ENCODE results near the gene YKT6.
"Not testable (repeated sequence)": the region's sequence is repeated elsewhere in the genome, so short reads cannot be mapped to it uniquely, and the experiment has no call there.

YKT6 gene

GRCh38 chr7:44197474-44197873, 3.3 kb upstream of the YKT6 start:
- no peak overlapping the region for H3K4me3 ChIP-seq (ENCODE audit: low read depth, low read length)
- no peak for TF ChIP-seq CTCF (IDR thresholded peaks at IDR 0.05; ENCODE audit: low read depth, low read length)
- in situ Hi-C loops (cut with HindIII; ENCODE audit: low sequenced_read_pairs): no loop called here
- no peak for DNase-seq (ENCODE audit: low read depth, low spot score)

GRCh38 chr7:44200163-44200562, 615 bp upstream of the YKT6 start:
- DNase-seq (ENCODE audit: low read depth, low spot score); in situ Hi-C loops (cut with HindIII; ENCODE audit: low sequenced_read_pairs); H3K4me3 ChIP-seq (ENCODE audit: low read depth, low read length): not testable (repeated sequence)

GRCh38 chr7:44201813-44202212, 1.0 kb downstream of the YKT6 start:
- H3K4me3 ChIP-seq (ENCODE audit: low read depth, low read length): peak overlapping the region; percentile 98
- TF ChIP-seq CTCF (IDR thresholded peaks at IDR 0.05; ENCODE audit: low read depth, low read length): no peak
- in situ Hi-C loops (cut with HindIII; ENCODE audit: low sequenced_read_pairs): no loop called here
- no peak for DNase-seq (ENCODE audit: low read depth, low spot score)

GRCh38 chr7:44206008-44206407, 5.2 kb downstream of the YKT6 start:
- no peak for TF ChIP-seq CTCF (IDR thresholded peaks at IDR 0.05; ENCODE audit: low read depth, low read length)
- in situ Hi-C loops (cut with HindIII; ENCODE audit: low sequenced_read_pairs): no loop called here
- H3K4me3 ChIP-seq (ENCODE audit: low read depth, low read length): no peak overlapping the region
- DNase-seq (ENCODE audit: low read depth, low spot score): no peak

- in situ Hi-C loops (cut with HindIII; ENCODE audit: low sequenced_read_pairs): no loop called here
- DNase-seq (ENCODE audit: low read depth, low spot score): no peak
- no peak for TF ChIP-seq CTCF (IDR thresholded peaks at IDR 0.05; ENCODE audit: low read depth, low read length)
- H3K4me3 ChIP-seq (ENCODE audit: low read depth, low read length): no peak overlapping the region
Measured at GRCh38 chr7:44208085-44208484, 7.3 kb downstream of the YKT6 start.

GRCh38 chr7:44210107-44210506, 9.3 kb downstream of the YKT6 start:
- DNase-seq (ENCODE audit: low read depth, low spot score): no peak
- in situ Hi-C loops (cut with HindIII; ENCODE audit: low sequenced_read_pairs): no loop called here
- no peak for TF ChIP-seq CTCF (IDR thresholded peaks at IDR 0.05; ENCODE audit: low read depth, low read length)
- no peak overlapping the region for H3K4me3 ChIP-seq (ENCODE audit: low read depth, low read length)

- no peak overlapping the region for H3K4me3 ChIP-seq (ENCODE audit: low read depth, low read length)
- TF ChIP-seq CTCF (IDR thresholded peaks at IDR 0.05; ENCODE audit: low read depth, low read length): no peak
- in situ Hi-C loops (cut with HindIII; ENCODE audit: low sequenced_read_pairs): no loop called here
- DNase-seq (ENCODE audit: low read depth, low spot score): no peak
Measured at GRCh38 chr7:44211126-44211675, 10.4 kb downstream of the YKT6 start.
